Endothelial cell of umbilical vein (primary cell): ENCODE data around the gene HECW1. TPM values are rescaled to one million over a fixed set of nuclear protein-coding genes. Genes with fewer than 3 reads are reported as not detected.

ENCODE experiments used
- BruUV-seq: library from RNA; stranded (reverse); fragments of 400-500 nt; replicated peaks from 2 replicates; lab custom pipeline; 2021; lab: Mats Ljungman, UMichigan
- CTCF ChIA-PET: fragments of 300-600, 350-600 bp; sonication (Branson Sonifier 250); formaldehyde crosslinking; loops from one replicate; lab custom pipeline; 2021; ENCODE audit warnings: antibody characterized with exemption, inconsistent platforms; lab: Charles Lee
- POLR2A ChIA-PET: fragments of 300-600, 350-600 bp; sonication (Branson Sonifier 250); formaldehyde crosslinking; loops from one replicate; lab custom pipeline; 2021; ENCODE audit warnings: antibody characterized with exemption, inconsistent platforms; lab: Charles Lee
- DNase-seq: peaks from one replicate; pipeline ENCODE4 v3.0.0-alpha.2; 2011; ENCODE audit warnings: low read depth, low spot score
- FAIRE-seq: peaks from 2 replicates; lab custom pipeline; 2011; peaks lifted over from hg19 to GRCh38; lab: Jason Lieb, UNC
- H2AFZ ChIP-seq: 2 replicates; pipeline ENCODE4 v1.6.0; 2012; ENCODE audit warnings: low read depth, low read length, control low read depth, inconsistent platforms
- H3K27ac ChIP-seq: 2 replicates; pipeline ENCODE4 v1.5.1; 2011; ENCODE audit warnings: low read depth, mild to moderate bottlenecking, control low read depth, low read length, moderate library complexity; ENCODE audit not compliant: insufficient read depth
- H3K27me3 ChIP-seq, 2 experiments: 2 replicates each; pipeline versions ENCODE4 v1.6.0 to v1.6.1; 2011; ENCODE audit warnings: low read length in 2 of 2, mixed read lengths in 1 of 2; ENCODE audit not compliant: control insufficient read depth in 2 of 2, insufficient read depth in 2 of 2
- H3K36me3 ChIP-seq, 2 experiments: 2 replicates in 1 of 2; 3 replicates in 1 of 2; pipeline ENCODE4 v1.5.1; 2011; ENCODE audit warnings: low read length in 2 of 2, mild to moderate bottlenecking in 1 of 2, moderate library complexity in 1 of 2; ENCODE audit not compliant: control insufficient read depth in 2 of 2, insufficient read depth in 2 of 2; ENCODE audit errors: extremely low read depth in 1 of 2
- H3K4me1 ChIP-seq: 3 replicates; pipeline ENCODE4 v1.5.1; 2011; ENCODE audit warnings: mild to moderate bottlenecking, low read length; ENCODE audit not compliant: control insufficient read depth, insufficient read depth; ENCODE audit errors: extremely low read depth
- H3K4me2 ChIP-seq: 2 replicates; pipeline ENCODE4 v1.6.1; 2011; ENCODE audit warnings: low read length, control low read depth, mixed read lengths; ENCODE audit not compliant: insufficient read depth
- H3K4me3 ChIP-seq, 3 experiments: fragments of 200-600 bp in 1 of 3; sonication (generic), shearing (Covaris generic) in 1 of 3; replicated peaks in 1 of 3; 2 replicates each; pipeline ENCODE4 v1.5.1; 2011 to 2016; ENCODE audit warnings: control low read depth in 3 of 3, low read length in 3 of 3, mild to moderate bottlenecking in 2 of 3, inconsistent platforms in 1 of 3, low read depth in 1 of 3, moderate library complexity in 1 of 3; ENCODE audit not compliant: insufficient read depth in 1 of 3
- H3K79me2 ChIP-seq: 2 replicates; pipeline ENCODE4 v1.6.0; 2012; ENCODE audit warnings: low read length, inconsistent platforms; ENCODE audit not compliant: control insufficient read depth, insufficient read depth
- H3K9ac ChIP-seq: replicated peaks from 2 replicates; pipeline ENCODE3; 2011; ENCODE audit warnings: low read length, control low read depth; ENCODE audit not compliant: insufficient read depth; ENCODE audit errors: extremely low read depth
- H3K9me1 ChIP-seq: replicated peaks from 3 replicates; pipeline ENCODE4 v1.6.0; 2011; ENCODE audit warnings: mild to moderate bottlenecking, low read length; ENCODE audit not compliant: control insufficient read depth, insufficient read depth; ENCODE audit errors: extremely low read depth
- H3K9me3 ChIP-seq: replicated peaks from 2 replicates; pipeline ENCODE4 v1.5.1; 2012; ENCODE audit warnings: low read length, inconsistent platforms; ENCODE audit not compliant: control insufficient read depth, insufficient read depth
- H4K20me1 ChIP-seq: replicated peaks from 2 replicates; pipeline ENCODE3; 2011; ENCODE audit warnings: mild to moderate bottlenecking, low read length; ENCODE audit not compliant: control insufficient read depth, insufficient read depth; ENCODE audit errors: extremely low read depth
- EZH2 ChIP-seq: IDR thresholded peaks from 2 replicates; pipeline ENCODE4 v1.6.1; 2012; ENCODE audit warnings: borderline replicate concordance, low read depth, mild to moderate bottlenecking, moderate library complexity, low read length, inconsistent platforms; ENCODE audit not compliant: severe bottlenecking
- FOS ChIP-seq: IDR thresholded peaks from 2 replicates; pipeline ENCODE4 v1.6.1; 2011; ENCODE audit warnings: mild to moderate bottlenecking, low read length, moderate library complexity, borderline replicate concordance; ENCODE audit not compliant: insufficient read depth
- GATA2 ChIP-seq: IDR thresholded peaks from 2 replicates; pipeline ENCODE4 v1.7.0; 2011; ENCODE audit warnings: low read depth, mild to moderate bottlenecking, moderate library complexity, mixed read lengths, low read length; ENCODE audit not compliant: insufficient read length, insufficient read depth
- JUN ChIP-seq: IDR thresholded peaks from 2 replicates; pipeline ENCODE4 v1.6.1; 2011; ENCODE audit warnings: borderline replicate concordance, low read depth; ENCODE audit not compliant: insufficient read length, insufficient read depth
- MAX ChIP-seq: IDR thresholded peaks from 2 replicates; pipeline ENCODE4 v1.6.1; 2011; ENCODE audit not compliant: insufficient read depth, insufficient read length
- MYC ChIP-seq: IDR thresholded peaks from one replicate; pipeline ENCODE4 v1.6.1; 2011; ENCODE audit warnings: mild to moderate bottlenecking, low read depth, low read length
- POLR2A ChIP-seq: IDR thresholded peaks from 2 replicates; pipeline ENCODE4 v1.6.1; 2012; ENCODE audit warnings: low read depth, mild to moderate bottlenecking, control low read depth, low read length
- POLR2AphosphoS5 ChIP-seq: IDR thresholded peaks from 2 replicates; pipeline ENCODE4 v1.6.1; 2012; ENCODE audit warnings: low read depth, mild to moderate bottlenecking, control low read depth, low read length, moderate library complexity; ENCODE audit not compliant: insufficient read depth
- dilution Hi-C: fragments of 300-500 bp; cut with MboI; formaldehyde crosslinking; loops from one replicate; pipeline ENCODE4 v1.15.0; 2019; ENCODE audit warnings: low sequenced_read_pairs; ENCODE audit not compliant: extremely low pct_ligation_motif_present
- intact Hi-C: fragments of 100-400 bp; cut with micrococcal nuclease; formaldehyde crosslinking; loops from one replicate; pipeline ENCODE4 v1.10.0; 2022
- polyA plus RNA-seq, 4 experiments: library from polyadenylated mRNA; depleted of rRNA in 3 of 4; stranded (reverse) in 3 of 4; unstranded in 1 of 4; fragments of >200 nt; gene quantifications; 2 replicates each; pipeline versions ENCODE4 v1.2.1 to v1.2.3, GENCODE V29; 2011 to 2012; ENCODE audit warnings: missing spikeins in 1 of 4
- total RNA-seq: library from RNA; stranded (reverse); gene quantifications from 2 replicates; pipeline ENCODE4 v1.2.3, GENCODE V29; 2021
- TF ChIP-seq, protein P1 (sequence below), 2 donors: IDR thresholded peaks; 1 replicate in 1 of 2; 2 replicates in 1 of 2; pipeline ENCODE4 v1.5.1; 2011; ENCODE audit warnings: low read length in 2 of 2, mild to moderate bottlenecking in 2 of 2, moderate library complexity in 2 of 2, control low read depth in 1 of 2, inconsistent platforms in 1 of 2, low read depth in 1 of 2; ENCODE audit not compliant: insufficient read depth in 1 of 2; ENCODE audit errors: extremely low read depth in 1 of 2

Gene HECW1
- total and polyA plus RNA-seq, 2 donors (not counting 3 experiments of a cell fraction or from before 2014, with no cell fraction given), result not detected

GRCh38 chr7:43516581-43517342 lies 404.3 kb downstream of the HECW1 start:
- FAIRE-seq (no peak), DNase-seq (no peak)
- H4K20me1 ChIP-seq, result no peaks in the 10 kb centered on the region
- H3K4me3 ChIP-seq, result no peak overlapping the region
- H3K27ac ChIP-seq, result no peak overlapping the region
- dilution Hi-C loops, result no loop called here
- H2AFZ ChIP-seq, result no peak overlapping the region
- H3K9me3 ChIP-seq, result no peaks in the 10 kb centered on the region
- CTCF ChIA-PET, result interaction anchor here (1.5 kb wide), 1 partner anchor 11 kb away, joined by 3 read pairs; no protein-coding TSS in a partner anchor
- POLR2A ChIA-PET, result no interaction called here
- no peaks in the 10 kb centered on the region for H3K9me1 ChIP-seq
- no peaks in the 10 kb centered on the region for H3K4me1 ChIP-seq
- TF ChIP-seq POLR2A (no peak), GATA2 (no peak), EZH2 (no peak), MYC (no peak), POLR2AphosphoS5 (no peak), MAX (no peak), JUN (no peak), FOS (no peak)
- TF ChIP-seq, protein P1, sequence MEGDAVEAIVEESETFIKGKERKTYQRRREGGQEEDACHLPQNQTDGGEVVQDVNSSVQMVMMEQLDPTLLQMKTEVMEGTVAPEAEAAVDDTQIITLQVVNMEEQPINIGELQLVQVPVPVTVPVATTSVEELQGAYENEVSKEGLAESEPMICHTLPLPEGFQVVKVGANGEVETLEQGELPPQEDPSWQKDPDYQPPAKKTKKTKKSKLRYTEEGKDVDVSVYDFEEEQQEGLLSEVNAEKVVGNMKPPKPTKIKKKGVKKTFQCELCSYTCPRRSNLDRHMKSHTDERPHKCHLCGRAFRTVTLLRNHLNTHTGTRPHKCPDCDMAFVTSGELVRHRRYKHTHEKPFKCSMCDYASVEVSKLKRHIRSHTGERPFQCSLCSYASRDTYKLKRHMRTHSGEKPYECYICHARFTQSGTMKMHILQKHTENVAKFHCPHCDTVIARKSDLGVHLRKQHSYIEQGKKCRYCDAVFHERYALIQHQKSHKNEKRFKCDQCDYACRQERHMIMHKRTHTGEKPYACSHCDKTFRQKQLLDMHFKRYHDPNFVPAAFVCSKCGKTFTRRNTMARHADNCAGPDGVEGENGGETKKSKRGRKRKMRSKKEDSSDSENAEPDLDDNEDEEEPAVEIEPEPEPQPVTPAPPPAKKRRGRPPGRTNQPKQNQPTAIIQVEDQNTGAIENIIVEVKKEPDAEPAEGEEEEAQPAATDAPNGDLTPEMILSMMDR (IDR thresholded peaks at IDR 0.05; ENCODE audit: extremely low read depth in 1 of 2, insufficient read depth in 1 of 2, low read depth in 1 of 2, low read length in 2 of 2), result no peak
- intact Hi-C loops, result no loop called here
- no TSS peak for BruUV-seq
- H3K9ac ChIP-seq, result no peak overlapping the region
- H3K79me2 ChIP-seq, result no peaks in the 10 kb centered on the region
- H3K36me3 ChIP-seq, result no peaks in the 10 kb centered on the region
- H3K4me2 ChIP-seq, result no peak overlapping the region
- peaks cover 2 to 11% of the 10 kb centered on the region in 2 experiments for H3K27me3 ChIP-seq
